GM19463 (cell line): ENCODE data around the gene ZNF577.
"Not testable (repeated sequence)": the region's sequence is repeated elsewhere in the genome, so short reads cannot be mapped to it uniquely, and the experiment has no call there.

Experiments used
- ATAC-seq: cut with Tn5 transposase; IDR thresholded peaks from one replicate; pipeline ENCODE4 v1.9.1; 2021; ENCODE audit warnings: mild to moderate bottlenecking, moderate library complexity; ENCODE audit not compliant: unreplicated experiment

ZNF577 gene

DNA sequence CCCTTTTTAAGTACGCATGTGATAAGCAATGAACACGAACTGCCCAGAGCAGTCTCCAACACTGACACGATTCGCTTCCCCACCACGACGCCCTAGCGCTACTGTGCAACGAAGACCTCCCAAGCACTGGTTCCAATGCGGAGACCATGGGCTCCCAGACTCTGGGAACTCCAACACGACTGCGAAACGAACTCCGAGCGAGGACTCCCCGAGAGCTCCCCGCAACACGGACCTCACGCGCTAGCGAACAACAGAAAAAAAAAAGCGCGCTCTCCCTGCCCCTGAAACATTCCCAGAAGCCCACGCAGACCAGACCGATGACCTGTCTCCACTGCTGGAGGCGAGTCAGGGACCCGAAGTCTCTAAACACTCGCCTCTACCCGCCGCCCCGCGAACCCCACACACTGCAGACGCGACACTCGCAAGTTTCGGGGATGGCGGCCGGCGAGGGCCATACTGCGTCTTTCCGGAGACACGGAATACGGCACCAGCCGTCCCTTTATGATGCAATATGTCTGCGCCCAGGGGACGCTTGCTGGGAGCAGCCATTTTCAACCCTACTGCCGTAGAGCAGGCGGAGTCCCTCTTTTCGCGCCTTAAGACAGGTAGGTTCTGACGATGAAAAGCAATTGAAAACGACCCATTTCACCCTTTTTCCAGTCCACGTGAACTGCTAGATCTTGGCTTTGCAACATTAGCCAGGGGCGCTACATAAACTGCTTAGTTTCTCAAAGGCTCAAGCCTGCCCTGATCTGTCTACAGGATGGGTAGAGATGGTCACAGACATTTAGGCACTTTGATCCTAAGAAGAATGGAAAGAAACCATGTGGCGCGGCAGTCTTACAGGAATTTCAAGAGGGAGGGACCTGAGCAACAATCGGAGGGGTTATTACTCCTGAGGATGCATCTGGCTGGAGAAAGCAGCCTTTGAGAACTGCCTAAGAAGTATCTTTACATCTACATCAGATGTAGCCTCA is at the start of gene ZNF577:
TSS of gene ZNF577 (minus strand) at position 430 of the 977 bp plus-strand sequence. CDS start 7,569 bp downstream, outside the sequence.
- no peak for ATAC-seq

DNA sequence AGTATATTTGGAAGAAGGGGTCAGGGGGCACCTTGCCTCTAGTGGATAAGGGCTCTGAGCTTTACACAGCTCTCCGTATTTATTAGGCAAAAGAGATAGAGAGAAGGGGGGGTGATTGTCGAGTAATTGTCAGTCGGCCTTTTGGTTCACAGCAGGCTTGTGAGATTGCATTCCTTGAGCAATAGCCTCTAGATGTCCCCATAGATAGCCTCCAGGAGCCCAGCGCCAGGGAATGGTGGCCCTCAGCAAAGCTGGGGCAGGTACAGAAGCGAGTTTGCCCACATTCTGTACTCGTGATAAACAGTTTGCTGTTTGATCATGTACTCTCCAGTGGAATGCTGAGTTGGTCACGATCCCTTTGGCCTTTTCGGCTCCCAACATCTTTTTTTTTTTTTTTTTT is 44.2 kb upstream of the ZNF577 start:
- ATAC-seq: no peak

DNA sequence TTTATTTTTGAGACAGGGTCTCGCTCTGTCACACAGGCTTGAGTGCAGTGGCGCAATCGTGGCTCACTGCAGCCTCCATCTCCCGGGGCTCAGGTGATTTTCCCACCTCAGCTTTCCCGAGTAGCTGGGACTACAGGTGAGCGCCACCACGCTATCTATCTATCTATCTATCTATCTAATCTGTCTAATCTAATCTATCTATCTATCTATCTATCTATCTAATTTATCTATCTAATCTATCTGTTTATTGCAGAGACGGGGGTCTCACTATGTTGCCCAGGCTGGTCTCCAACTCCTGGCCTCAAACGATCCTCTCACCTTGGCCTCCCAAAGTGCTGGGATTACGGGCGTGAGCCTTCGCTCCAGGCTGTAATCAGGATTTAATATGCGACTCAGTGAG is 40.1 kb upstream of the ZNF577 start:
- ATAC-seq: no peak

DNA sequence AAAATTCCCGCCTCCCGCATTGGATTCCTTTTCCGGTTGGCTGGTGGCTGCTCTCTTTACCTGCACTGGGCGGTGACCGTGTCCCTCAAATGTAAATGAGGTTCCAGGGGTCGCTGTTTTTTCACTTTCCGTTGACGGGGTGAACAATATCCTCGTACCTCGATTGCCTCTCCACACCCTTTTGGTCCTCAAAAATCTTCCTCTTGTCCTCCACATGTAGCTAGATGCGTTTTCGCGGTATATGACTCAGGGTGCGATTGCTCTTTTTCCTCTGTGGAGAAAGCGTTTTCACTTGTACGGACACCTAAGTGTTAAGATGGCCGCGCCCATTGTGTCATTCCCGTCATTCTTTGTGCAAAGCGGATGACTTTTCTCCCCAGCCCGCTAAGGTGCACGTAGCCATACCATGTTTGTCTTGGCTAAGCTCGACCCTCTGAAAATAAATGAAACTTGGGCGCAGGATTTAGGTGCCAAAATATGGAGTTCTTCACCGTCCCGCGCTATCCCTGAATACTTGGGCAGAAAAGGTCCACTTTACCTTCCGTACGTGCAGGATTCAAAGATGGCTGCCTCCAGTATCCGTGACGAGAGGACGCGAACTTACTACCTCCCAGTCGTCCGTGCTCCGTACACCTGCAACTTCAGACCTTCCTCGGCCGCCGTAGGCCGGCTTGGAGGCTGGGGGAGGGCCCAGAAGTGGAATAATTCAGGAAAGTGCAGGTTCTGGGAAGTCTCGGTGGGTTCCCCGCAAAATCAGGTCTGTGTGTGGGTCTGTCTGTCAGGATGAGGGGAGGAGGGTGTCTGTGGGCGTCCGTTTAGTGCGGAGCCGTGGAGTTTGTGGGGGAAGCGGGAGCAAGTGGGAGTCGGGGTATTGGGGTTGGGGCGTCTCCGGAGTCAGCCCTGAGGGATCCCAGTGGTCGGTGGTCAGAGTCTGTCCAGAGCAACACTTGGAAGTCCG is 39.3 kb upstream of the ZNF577 start, which contains the start of gene ZNF613:
TSS of gene ZNF613 (plus strand) at position 689 of the 958 bp plus-strand sequence. CDS start 8,749 bp downstream, outside the sequence.
- ATAC-seq: peak; percentile 84

DNA sequence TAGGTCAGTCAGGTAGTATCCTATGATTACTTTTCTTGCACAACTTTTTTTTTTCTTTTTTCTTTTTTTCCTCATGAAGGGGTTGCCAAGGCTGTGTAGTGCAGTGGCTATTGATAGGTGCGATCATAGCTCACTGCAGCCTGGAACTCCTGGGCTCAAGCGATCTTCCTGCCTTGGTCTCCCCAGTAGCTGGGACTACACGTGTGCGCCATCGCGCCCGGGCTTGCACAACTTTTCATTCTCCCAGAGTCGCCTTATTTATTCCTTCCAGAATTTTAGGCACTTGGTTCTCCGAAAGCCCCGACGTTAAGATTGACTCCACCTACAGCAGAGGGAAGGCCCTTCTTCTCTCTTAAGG is 38.7 kb upstream of the ZNF577 start:
- ATAC-seq: no peak

DNA sequence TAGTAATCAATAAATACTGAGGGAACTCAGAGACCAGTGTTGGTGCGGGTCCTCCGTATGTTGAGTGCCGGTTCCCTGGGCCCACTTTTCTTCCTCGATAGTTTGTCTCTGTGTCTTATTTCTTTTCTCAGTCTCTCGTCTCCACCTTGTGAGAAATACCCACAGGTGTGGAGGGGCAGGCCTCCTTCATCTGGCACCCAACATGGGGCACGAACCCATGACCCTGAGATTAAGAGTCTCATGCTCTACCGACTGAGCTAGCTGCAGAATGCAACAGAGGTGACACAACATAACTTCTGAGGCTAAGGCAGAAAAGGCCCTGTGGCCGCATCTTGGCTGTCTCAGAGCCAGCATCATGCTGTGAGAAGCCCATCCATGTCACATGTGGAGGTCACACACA is 34.2 kb upstream of the ZNF577 start:
- ATAC-seq: no peak

DNA sequence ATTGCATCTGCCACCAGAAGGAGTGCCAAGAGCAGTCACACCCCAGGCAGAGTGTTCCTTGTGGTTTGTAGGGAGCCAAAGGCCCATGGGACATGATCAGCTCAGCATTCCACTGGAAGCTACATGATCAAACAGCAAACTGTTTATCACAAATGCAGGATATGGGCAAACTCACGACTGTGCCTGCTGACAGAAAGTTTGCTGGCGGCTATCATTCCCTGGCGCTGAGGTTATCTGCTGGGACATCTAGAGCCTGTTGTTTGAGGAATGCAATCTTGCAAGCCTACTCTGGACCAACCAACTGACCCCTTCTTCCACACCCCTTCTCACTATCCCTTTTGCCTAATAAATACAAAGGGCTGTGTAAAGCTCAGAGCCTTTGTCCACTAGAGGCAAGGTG is 31.9 kb upstream of the ZNF577 start:
- ATAC-seq: no peak

DNA sequence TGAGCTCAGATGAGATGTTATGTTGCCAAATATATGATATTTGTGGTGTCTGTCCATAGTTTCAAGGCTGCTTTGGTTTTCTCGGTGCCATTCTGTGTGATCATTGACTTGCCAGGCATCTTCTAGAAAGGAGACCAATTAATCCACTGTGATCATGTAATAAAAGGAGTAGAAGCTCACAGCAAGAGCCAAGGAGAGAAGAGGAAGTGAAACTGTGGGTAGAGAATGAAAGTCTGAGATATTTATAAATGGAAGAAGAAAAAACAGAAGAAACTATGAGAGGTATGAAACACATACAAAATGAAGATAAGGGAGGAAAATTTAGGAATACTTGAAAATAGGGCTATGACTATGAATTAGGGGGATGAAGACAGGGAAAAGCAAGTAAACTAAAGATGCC is 28.4 kb upstream of the ZNF577 start:
- ATAC-seq: no peak

DNA sequence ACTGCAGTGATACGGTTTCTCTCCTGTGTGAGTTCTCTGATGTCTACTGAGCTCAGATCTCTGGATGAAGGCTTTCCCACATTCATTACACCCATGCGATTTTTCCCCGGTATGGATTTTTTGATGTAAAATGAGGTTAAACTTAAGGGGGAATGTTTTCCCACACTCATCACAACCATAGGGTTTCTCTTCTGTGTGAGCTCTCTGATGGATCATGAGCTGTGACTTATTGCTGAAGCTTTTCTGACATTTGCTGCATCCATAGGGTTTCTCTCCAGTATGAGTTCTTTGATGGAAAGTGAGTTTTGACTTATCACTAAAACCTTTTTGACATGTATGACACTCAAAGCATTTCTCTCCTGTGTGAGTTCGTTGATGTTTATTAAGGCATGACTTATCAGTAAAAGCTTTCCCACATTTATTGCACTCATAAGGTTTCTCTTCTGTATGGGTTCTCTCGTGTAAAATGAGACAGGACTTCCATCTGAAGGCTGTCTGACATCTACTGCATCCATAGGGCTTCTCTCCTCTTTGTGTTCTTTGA is 27.6 kb upstream of the ZNF577 start:
- no peak for ATAC-seq

DNA sequence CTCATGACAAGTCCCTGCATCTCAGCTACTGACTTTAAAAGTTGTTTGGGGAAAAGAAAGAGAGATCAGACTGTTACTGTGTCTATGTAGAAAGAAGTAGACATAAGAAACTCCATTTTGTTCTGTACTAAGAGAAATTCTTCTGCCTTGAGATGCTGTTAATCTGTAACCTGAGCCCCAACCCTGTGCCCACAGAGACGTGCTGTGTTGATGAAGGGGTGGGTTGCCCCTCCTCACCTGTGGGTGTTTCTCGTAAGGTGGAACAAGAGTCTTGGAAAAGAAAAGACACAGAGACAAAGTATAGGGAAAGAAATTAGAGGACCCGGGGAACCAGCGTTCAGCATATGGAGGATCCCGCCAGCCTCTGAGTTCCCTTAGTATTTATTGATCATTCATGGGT is 20.2 kb upstream of the ZNF577 start:
- ATAC-seq: not testable (repeated sequence)

DNA sequence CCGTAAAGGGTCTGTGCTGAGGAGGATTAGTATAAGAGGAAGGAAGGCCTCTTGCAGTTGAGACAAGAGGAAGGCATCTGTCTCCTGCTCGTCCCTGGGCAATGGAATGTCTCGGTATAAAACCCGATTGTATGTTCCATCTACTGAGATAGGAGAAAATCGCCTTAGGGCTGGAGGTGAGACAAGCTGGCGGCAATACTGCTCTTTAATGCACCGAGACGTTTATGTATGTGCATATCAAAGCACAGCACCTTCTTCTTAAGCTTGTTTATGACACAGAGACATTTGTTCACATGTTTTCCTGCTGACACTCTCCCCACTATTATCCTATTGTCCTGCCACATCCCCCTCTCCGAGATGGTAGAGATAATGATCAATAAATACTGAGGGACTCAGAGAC is 18.4 kb upstream of the ZNF577 start:
- not testable (repeated sequence) for ATAC-seq

DNA sequence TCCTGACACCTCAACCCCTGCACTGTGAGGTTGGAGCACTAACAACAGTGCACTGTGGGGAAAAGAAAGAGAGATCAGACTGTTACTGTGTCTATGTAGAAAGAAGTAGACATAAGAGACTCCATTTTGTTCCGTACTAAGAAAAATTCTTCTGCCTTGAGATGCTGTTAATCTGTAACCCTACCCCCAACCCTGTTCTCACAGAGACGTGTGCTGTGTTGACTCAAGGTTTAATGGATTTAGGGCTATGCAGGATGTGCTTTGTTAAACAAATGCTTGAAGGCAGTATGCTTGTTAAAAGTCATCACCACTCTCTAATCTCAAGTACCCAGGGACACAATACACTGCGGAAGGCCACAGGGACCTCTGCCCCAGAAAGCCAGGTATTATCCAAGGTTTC is 17.9 kb upstream of the ZNF577 start:
- not testable (repeated sequence) for ATAC-seq

DNA sequence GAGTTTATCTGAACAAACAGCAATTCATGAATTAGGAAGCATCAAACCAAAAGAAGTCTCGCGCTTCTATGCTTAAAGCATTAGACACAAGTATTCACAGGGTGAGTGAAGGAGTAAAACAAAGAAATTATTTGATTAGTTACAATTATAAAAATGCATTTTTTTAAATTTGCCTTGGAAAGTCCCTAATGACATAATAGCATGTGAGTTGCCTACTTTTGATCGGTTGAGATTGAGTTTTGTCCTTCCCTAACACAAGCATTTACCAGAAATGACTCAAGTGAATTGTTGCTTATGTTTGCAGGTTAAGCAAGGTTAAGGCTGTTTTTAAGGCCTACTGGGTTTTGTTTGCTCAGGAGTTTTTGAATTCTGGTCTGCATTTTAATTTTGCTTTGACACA is 17.5 kb upstream of the ZNF577 start:
- ATAC-seq: peak; percentile 14

DNA sequence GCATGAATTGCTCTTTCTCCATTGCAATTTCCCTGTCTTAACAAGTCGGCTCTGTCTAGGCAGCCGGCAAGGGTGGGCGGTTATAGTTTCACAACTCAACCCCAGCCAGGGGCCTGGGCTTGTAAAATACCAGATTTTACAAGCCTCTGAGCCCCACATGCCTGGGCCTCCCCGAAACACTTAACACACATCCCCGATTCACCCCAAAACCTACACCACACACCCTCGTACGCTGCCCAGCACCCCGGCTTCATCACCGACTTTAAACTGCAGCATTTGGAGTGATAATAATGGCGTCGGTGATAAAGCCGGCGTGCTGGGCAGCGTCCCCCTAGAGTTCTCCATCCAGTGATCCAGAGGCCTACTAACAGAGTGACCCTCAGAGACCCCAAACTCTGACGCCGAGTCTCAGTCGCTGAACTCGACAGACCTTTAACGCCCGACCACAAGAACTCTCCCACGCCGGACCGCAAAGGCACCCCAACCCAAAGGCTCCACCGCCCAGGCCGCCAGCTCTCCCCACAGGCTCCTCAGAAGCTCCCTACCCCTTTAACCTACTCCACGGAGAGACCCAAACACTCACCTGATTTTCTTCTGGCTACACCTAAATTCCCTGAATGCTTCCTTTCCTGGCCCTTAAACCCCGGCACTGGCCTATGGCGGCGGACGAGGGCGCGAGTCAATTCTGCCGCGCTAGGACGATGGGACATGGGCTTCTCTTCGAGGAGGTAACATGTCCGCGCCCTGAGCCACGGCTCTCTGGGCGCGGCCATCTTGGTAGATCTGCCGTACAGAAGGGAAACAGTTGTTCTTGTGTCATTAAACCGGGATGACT is 16.8 kb upstream of the ZNF577 start, which contains the start of gene ZNF649:
TSS of gene ZNF649 (minus strand) at position 687 of the 835 bp plus-strand sequence. CDS start 4,910 bp downstream, outside the sequence.
- peak; percentile 82 for ATAC-seq

DNA sequence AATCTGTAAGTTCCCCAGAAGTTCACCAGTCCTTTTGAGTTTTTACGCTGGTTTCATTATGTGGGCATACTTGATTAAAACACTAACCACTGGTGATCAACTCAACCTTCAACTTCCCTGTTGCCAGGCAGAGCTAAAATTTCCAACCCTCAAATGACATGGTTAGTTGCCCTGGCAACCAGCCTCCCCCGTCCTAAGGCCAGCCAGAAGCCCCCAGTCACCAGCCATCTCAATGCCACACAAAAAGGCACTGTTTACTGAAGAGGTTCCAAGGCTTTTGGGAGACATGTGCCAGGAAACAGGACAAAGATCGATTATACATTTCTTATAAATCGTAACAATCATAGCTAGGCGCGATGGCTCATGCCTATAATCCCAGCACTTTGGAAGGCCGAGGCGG is 15.4 kb upstream of the ZNF577 start:
- ATAC-seq: no peak

DNA sequence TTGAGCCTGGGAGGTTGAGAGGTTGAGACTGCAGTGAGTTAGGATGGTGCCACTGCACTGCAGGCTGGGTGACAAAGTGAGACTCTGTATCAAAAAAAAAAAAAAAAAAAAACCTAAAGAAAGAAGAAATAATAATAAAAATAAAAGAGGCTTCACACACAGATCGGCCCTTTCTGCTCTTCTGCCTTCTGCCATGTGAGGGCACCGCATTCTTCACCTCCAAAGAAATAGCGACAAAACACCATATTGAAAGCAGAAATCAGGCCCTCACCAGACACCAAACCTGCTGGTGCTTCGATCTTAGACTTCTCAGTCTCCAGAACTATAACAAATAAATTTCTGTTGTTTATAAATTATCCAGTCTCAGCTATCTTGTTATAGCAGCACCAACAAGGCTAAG is 14.1 kb upstream of the ZNF577 start:
- no peak for ATAC-seq

DNA sequence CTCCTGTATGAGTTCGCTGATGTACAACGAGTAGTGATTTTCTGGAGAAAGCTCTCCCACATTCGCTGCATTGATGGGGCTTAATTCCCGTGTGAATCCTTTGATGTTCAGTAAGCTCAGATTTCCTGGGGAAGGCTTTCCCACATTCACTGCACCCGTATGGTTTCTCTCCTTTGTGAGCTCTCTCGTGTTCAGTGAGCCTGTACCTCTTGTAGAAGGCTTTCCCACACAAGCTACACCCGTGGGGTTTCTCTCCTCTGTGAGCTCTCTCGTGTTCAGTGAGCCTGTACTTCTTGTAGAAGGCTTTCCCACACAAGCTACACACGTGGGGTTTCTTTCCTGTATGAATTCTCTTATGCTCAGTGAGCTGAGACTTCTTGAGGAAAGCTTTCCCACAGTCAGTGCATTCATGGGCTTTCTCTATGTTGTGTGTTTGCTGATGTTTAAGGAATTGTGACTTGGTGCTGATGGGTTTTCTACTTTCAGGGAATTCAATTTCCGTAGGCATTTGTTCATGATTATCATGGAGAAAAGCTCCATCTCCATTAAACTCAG is 3.5 kb upstream of the ZNF577 start:
- no peak for ATAC-seq

DNA sequence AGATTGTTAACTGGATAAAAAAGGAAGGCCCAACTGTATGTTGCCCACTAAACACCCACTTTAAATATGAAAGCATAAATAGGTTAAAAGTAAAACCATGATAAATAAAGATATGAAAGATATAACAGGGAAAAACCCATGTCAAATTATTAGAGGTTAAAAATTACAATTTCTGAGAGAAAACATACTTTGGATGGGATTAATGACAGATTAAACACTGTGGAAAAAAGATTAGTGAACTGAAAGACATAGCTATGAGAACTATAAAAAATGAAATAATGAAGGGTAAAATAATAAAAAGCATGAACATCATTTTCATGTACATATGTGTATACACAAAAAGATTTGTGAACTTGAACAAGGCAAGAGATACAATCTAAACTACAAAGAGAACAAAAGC is 2.2 kb upstream of the ZNF577 start:
- no peak for ATAC-seq

DNA sequence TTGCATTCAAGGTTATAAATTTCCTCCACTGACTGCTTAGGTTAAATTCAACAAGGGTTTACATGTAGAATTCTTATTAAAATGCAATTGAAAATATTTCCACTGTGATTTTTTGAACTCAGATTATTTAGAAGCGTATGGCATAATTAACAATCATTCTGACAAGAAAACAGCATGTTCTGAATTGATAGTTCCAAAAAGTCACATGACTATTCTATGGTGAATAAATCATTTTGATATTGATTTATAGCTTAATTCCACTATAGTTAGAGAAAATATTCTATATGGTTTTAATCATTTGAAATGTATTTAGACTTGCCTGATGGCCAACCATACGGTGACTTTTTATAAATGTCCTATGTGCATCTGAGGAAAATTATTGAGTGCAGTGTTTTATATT is 3.0 kb downstream of the ZNF577 start:
- ATAC-seq: no peak

DNA sequence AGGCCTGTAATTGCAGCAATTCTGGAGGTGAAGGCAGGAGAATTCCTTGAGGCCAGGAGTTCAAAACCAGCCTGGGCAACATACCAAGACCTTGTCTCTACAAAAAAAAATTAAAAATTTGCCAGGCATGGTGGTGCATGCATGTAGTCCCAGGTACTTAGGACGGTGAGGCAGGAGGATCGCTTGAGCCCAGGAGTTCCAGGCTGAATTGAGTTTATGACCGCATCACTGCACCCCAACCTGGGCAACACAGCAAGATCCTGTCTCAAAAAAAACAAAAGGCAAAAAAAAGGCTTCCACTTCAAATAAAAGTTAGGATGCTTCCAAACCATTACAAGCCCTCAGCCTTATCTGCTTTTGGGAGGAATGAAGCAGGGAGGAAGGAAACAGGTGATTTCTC is 5.2 kb downstream of the ZNF577 start:
- no peak for ATAC-seq
